Posterior vena cava (tissue), 2 donors: ENCODE results near the gene EVC. TPM values are rescaled to one million over a fixed set of nuclear protein-coding genes. Genes with fewer than 3 reads are reported as not detected.

ENCODE experiments used
- DNase-seq: peaks from one replicate; pipeline ENCODE4 v3.0.0-alpha.2; 2020; ENCODE audit warnings: low spot score
- intact Hi-C, 2 donors: fragments of 100-400 bp; cut with DNase I; formaldehyde crosslinking; loops; one replicate each; pipeline versions ENCODE4 v1.14.1 to v1.14.2; 2022 to 2023
- long read RNA-seq, 2 donors: library from polyadenylated mRNA; unstranded; transcript quantifications; one replicate each; pipeline ENCODE4 v2.0.0, GENCODE V29; 2020 to 2021
- total RNA-seq, 2 donors: library from RNA; stranded (reverse); fragmentation: NEBNext Ultra II Directional; extraction: Animal tissue kit (Norgen Biotek cat#: 25700); gene quantifications; one replicate each; pipeline ENCODE4 v1.2.1, GENCODE V29; 2021
- donor health status: DM: yes; HTN: yes; CAD: no.
- donor health status: DM: yes; HTN: yes; CAD: no.

Gene EVC
- 10 to 100 TPM; 25.6 to 31.7 TPM for total RNA-seq
- long read RNA-seq, donor 1, full-length matches to known transcripts: 1 of 13 reads
- long read RNA-seq, donor 1, partial matches to known transcripts: 2 of 13 reads
- long read RNA-seq, donor 1, other reads (novel, unspliced or antisense): 10 of 13 reads
- long read RNA-seq, donor 2, partial matches to known transcripts: 2 of 19 reads
- long read RNA-seq, donor 2, other reads (novel, unspliced or antisense): 17 of 19 reads

DNA sequence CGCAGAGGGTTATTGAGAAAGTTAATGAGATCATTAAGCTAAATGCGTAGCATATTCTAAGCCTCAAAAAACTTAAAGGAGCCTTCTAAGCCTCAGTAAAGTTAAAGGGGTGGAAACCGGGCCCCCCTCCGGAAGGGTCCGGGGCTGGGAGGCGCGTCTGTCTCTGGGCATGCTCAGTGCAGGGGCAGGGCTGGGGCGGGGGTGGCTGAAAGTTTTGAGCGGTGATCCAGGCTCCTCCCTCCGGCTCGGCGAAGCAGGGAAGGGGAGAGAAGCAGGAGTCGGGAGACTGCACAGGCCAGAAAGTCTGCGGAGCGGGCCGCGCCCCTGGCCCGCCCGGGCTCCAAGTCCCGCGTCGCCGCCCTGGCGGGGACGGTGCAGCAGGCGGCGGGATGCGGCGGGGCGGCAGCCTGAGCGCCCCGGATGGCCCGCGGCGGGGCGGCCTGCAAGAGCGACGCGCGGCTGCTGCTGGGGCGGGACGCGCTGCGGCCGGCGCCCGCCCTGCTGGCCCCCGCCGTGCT is at the start of gene EVC:
TSS of gene EVC (plus strand) at position 241 of the 518 bp plus-strand sequence. CDS start at position 421, 180 bp downstream.
- intact Hi-C loops: loop anchor here in 1 of 2 donors (5.0 kb wide), 1 partner anchor 36 kb away; no protein-coding TSS in a partner anchor
- peak; percentile 91 for DNase-seq

DNA sequence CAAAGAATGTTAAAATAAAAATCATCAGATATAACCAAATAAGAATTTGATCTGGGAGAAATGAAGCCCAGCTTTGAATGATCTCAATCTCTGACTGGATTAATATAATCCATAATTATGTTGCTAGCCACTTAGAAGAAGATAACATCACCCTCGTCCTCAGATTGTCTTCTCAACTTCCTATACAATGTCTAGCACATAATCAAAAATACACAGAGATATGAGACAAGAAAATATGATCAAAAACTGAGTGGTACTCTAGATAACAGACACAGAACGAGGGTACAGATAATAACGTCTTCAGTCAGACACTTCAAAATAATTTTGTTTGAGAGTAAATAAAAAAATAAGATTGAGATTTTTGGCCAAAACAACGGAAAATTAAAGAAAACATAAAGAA is 49.8 kb upstream of the EVC start:
- DNase-seq: no peak
- intact Hi-C loops: no loop called here

GRCh38 chr4:5662555-5662954 is 48.4 kb upstream of the EVC start:
- intact Hi-C loops: no loop called here

DNA sequence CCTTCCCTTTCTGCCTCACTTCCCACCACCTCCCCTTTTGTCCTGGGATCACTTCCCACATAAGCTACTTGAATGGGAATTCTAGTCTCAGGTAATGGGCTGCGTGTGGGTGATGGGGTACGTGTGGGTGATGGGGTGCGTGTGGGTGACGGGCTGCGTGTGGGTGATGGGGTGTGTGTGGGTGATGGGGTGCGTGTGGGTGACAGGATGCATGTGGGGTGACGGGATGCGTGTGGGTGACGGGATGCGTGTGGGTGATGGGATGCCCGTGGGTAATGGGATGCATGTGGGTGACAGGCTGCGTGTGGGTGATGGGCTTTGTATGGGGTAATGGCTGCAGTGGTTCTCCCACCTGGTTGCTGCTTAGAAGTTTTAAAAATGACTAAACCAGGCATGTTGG is 46.2 kb upstream of the EVC start:
- intact Hi-C loops: no loop called here
- no peak for DNase-seq

More at GRCh38 chr4:5662555-5662954, 48.4 kb upstream of the EVC start:
- no peak for DNase-seq

DNA sequence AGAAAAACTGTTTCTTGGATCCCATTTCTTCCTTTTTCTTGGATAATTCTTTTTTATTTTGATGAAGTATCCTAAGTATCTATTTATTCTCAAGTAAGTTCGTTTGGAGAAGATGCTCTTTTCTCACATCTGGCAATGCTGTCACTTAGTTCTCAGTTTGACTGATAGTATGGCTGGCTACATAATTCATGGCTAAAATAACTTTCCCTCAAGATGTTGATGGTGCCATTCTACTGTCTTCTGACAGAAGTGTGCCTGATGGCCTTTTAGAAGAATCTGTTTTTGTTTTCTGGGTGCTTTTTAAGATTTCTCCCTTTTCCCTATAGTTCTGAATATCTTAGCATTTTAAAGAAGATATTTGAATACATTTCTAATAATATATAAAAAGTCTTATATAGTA is 44.3 kb upstream of the EVC start:
- DNase-seq: no peak
- intact Hi-C loops: no loop called here

- DNase-seq: no peak
- intact Hi-C loops: no loop called here
Observed at GRCh38 chr4:5676763-5677162, 34.2 kb upstream of the EVC start.

- DNase-seq: no peak
- intact Hi-C loops: no loop called here
Observed at GRCh38 chr4:5678977-5679376, 32.0 kb upstream of the EVC start.

GRCh38 chr4:5683566-5683965 is 27.4 kb upstream of the EVC start:
- intact Hi-C loops: no loop called here
- no peak for DNase-seq

GRCh38 chr4:5685296-5685695 is 25.7 kb upstream of the EVC start:
- intact Hi-C loops: no loop called here
- DNase-seq: no peak

DNA sequence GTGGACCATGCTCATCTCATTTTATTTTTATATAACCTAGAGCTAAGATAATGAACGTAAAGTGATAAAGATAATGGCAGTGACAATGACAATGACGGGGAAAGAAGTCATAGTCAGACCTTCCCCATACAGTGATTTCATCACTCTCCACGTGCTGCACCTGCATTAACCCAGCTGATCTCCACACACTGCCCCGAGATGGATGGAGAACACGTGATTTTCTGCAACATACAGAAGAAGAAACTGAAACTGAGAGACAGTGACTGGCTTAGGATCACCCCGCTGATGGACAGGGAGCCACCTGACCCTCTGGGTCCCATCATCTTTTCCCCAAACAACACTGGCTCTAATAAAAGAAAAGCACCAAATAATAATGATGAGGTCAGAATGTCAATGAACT is 24.7 kb upstream of the EVC start:
- no peak for DNase-seq
- intact Hi-C loops: no loop called here

DNA sequence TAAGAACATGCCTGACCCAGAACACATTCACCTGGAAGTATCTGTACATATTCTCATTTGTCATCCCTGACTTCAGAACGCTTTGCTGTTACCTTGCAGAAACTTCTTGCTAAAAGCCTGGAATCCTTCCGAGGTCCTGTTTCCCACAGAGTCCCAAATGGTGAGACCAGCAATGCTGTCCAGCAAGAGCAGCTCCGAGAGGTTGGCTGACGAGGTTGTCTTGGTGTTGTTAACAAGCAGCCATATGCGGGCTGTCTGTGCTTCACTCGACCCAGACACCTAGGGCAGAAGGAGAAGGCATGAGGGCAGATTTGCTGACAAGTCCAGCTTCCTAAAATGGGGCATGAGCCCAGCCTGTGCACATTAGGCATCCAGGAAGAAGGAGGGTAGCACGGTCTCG is 21.9 kb upstream of the EVC start:
- intact Hi-C loops: no loop called here

GRCh38 chr4:5691491-5692132 is 19.4 kb upstream of the EVC start:
- no peak for DNase-seq
- intact Hi-C loops: no loop called here

More for the DNA sequence above, 21.9 kb upstream of the EVC start:
- DNase-seq: no peak

DNA sequence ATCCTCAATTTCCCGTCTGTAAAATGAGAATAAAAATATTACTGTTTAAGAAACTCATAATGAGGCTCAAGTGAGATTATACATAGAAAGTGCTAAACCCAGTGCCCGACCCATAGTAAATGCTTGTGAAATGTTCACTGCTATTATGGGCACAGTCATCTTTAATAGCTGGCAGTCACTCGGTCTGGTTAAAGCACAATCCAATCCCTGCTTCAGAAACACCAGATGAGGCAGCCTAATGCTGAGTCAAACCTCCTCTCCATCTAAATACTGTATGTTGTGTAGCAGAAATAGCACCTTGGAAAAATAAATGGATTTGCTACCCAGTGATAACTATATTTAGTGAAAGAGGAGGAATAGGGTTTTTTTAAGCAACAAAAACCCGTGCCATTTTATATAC is 17.1 kb upstream of the EVC start:
- no peak for DNase-seq
- intact Hi-C loops: no loop called here

DNA sequence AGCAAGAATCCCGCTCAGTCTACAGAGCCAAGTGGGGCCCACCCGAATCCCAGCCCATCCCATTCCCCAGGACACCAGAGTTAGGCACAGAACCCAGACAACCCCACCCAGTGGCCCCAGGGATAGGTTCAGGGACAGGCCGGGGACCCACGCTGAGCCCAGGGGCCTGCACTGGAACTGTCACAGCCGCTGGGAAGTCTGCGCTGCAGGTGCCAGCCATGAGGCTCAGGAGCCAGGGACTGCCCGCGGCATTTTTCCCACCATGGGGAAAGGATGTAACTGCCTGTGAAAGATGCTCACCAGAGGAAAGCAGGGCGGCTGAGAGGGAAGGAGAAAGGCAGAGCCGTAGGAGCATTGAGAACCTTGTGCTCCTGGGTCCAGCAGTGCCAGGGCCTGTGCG is 14.7 kb upstream of the EVC start:
- intact Hi-C loops: no loop called here
- DNase-seq: no peak

DNA sequence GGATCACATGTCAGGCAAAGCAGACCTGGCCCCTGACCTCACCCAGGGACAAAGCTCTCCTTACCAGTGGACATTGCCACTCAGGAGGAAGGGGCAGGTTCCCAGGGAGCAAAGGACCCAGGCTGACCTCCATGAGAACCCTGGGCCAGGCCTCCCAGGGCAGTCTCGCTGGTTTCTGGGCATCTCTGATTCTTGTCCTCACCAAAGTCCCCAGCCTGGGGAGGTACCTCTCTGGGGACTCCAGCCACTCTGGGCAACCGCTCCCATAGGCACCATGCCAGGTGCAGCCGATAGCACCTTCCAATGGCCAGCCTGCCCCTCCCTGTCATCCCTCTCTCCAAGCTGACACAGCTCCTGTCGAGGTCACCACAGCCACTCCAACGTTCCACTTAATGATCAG is 10.5 kb upstream of the EVC start:
- DNase-seq: no peak

GRCh38 chr4:5701971-5702370 is 9.0 kb upstream of the EVC start:
- intact Hi-C loops: loop anchor here in 1 of 2 donors (10.0 kb wide), 1 partner anchor 83 kb away; no protein-coding TSS in a partner anchor
- no peak for DNase-seq

More for the DNA sequence above, 10.5 kb upstream of the EVC start:
- intact Hi-C loops: loop anchor here in 1 of 2 donors (10.0 kb wide), 1 partner anchor 84 kb away; no protein-coding TSS in a partner anchor

- intact Hi-C loops: loop anchor here in 1 of 2 donors (10.0 kb wide), 1 partner anchor 81 kb away; no protein-coding TSS in a partner anchor
- no peak for DNase-seq
Observed at GRCh38 chr4:5703831-5704230, 7.2 kb upstream of the EVC start.

DNA sequence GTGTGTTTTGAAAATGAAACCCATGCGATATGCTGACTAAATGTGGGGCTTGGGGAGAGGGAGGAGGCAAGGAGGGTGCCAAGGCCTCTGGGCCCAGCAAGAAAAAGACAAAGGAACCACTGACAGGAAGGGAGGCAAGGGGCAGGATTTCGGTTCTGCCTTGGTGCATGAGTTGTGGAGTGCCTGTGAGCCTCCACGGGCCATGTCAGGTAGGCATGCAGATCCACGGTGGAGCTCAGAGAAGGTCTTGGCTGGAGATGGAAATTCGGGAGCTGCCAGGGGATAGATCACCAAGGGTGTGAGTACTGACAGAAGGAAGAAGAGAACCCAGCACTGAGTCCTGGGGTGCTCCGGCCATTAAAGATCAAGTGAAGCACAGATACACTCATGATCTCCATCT is 6.7 kb upstream of the EVC start:
- intact Hi-C loops: loop anchor here in 1 of 2 donors (10.0 kb wide), 1 partner anchor 81 kb away; no protein-coding TSS in a partner anchor
- DNase-seq: no peak

- DNase-seq: no peak
- intact Hi-C loops: loop anchor here in 1 of 2 donors (10.0 kb wide), 1 partner anchor 79 kb away; no protein-coding TSS in a partner anchor
Observed at GRCh38 chr4:5705647-5706320, 5.2 kb upstream of the EVC start.
